Head of caudate nucleus (tissue), 42 donors: ENCODE measurements around the gene MPHOSPH10.
A peak's percentile ranks its signal among the peaks of the same experiment; 100 is the strongest.
"Not testable (repeated sequence)": the region's sequence is repeated elsewhere in the genome, so short reads cannot be mapped to it uniquely, and the experiment has no call there.

Source experiments
- DNase-seq, 42 donors: peaks; one replicate each; pipeline versions ENCODE4 v3.0.0 to v3.0.0-alpha.2; 2020 to 2021; ENCODE audit warnings: mixed read lengths in 7 of 42
- intact Hi-C: fragments of 100-400 bp; cut with DNase I; formaldehyde crosslinking; loops from one replicate; pipeline ENCODE4 v1.15.0; 2022

Gene MPHOSPH10

DNA sequence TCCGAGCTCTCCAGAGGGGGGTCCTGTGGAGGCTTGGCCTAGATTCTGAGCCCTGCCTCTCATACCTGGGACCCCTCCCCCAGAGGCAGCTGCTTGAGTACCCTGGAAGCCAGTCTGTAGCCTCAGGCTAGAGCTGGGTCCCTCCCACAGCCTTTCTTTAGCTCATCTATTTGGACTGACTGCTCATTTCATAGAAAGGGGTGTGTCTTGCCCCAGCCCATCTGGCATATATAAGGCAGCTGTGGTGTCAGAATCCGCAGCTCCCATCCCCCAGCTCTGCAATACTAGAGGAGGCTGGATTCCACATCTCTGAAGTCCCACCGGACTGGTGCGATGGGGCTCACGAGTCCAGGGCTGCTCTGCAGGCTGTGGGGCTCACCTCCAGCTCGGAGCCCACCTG, 26.1 kb downstream of the MPHOSPH10 start:
- no peak for DNase-seq
- intact Hi-C loops = no loop called here

DNA sequence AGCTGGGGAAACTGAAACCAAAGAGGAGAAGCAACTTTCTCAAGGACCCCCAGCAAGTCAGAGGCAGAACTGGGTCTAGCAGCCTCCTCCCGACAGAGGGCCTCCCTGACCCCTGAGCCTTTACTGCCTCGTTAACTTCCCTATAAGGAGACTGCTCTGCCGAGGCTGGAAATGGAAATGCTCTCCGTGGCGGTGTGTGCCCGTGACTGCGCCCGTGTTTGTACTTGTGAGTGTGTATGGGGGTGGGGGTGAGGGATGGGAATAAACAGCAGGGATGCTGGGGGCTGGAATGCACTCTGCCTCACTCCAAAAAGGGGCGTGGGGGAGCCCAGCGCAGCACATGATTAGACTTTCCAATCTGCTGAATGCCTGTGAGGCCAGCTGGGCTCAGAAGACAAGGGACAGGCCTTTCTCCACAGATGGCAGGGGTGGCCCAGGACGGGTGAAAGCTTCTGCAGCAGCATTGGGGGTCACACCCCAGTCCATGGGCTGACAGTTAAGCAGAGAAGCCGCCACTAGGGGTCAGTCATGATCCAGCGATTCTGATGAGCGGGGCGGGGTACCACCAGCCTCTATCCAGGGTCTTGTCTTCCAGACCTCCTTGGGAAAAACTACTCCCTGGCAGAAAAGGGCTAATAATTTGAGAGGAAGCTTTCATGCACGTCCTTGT, 26.8 kb downstream of the MPHOSPH10 start:
- intact Hi-C loops = no loop called here
- DNase-seq = peak; percentile 61 to 92 (median 78)

DNA sequence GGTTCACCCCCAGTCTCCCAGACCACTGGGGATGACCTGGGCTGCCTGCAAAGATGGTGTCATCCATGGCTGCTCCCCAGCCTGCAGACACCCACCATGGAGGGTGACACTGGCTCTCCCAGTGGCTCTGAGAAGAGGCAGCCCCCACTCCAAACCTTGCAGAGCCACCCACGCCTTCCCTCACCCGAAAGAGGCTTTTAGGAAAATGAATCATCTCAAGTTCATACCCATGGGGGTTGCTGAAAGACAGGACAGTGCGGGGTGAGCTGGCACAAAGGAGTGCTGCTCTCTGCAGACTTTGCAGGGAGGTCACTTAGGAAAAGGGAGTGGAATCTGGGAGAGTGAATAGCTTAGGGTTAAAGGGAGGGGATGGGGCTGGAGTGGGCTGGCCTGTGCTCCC, 36.4 kb downstream of the MPHOSPH10 start:
- DNase-seq = peak; percentile 33 to 90 (median 64)
- intact Hi-C loops = no loop called here

DNA sequence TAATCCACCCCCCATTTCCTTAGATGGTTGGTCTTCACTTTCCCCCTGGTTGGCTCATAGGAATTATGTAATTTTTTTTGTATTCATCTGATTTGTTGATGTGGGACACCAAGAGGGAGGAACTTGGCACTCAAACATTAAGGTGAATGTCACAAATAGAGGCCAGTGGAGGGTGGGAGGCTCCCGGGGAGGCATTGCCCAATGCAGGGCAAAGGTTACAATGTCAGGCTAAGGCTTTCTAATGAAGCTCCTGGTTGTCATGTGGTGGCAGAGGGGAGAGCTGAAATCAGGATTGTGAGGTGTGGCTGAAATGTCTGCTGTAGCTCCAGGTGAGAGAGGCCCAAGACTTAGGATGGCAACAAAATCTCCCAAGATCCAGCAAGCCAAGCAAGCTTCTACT, 42.7 kb downstream of the MPHOSPH10 start:
- intact Hi-C loops = no loop called here
- no peak for DNase-seq

DNA sequence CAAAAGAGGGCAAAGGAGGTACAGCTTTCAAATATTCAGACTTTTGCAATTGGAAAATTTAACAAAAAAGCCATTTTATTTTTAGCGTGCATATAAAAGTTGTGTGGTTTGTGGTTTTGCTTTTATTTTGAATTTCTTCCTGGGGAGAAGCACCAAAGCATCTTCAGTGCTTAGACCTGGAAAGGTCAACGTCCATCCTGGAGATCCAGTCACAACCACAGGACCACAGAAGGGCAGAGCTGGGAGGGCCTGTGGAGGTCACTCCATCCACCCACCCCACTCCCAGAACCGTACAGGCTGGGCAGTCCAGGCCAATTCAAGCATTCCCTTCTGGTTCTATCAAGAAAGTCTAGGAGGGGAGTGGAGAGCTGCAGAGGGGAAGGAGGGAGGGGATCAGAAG, 43.8 kb downstream of the MPHOSPH10 start:
- DNase-seq = no peak
- intact Hi-C loops = no loop called here

DNA sequence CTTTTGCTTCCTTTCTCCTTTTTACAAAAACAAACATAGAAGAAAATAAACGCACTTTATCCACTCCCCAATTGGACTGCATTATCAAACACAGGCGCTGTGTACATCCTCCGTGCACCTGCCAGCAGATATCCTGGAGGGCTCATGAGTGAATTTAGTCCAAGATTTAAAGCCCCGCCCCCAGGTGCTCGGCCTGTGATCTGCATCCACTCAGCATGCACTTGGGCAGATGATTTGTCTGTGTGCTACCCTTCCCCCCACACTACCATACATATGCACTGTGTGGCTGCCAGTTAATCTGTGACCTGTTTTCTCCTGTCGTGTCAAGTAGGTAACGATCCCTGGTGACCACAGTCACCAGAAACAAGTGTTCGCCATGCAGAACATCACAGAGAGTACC, 48.4 kb downstream of the MPHOSPH10 start:
- DNase-seq, intact Hi-C loops: not testable (repeated sequence)

DNA sequence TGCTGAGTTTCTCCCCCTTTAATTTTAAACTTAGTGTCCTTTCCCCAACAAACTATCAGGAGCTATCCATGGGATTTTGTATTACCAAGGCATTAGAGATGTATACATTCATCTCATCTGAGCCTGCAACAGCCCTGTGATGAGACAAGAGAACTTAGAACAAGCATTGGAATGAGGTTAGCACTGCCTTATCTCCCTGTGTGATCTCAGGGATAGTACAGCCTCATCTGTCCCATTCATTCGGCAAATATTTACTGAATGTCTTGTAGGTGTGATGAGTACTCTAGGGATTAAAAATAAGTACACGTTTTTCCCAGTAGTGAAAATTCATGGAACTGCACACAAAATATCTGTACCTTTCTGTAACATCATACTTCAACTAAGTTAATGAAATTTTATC, 50.9 kb downstream of the MPHOSPH10 start:
- intact Hi-C loops = no loop called here
- DNase-seq = no peak

DNA sequence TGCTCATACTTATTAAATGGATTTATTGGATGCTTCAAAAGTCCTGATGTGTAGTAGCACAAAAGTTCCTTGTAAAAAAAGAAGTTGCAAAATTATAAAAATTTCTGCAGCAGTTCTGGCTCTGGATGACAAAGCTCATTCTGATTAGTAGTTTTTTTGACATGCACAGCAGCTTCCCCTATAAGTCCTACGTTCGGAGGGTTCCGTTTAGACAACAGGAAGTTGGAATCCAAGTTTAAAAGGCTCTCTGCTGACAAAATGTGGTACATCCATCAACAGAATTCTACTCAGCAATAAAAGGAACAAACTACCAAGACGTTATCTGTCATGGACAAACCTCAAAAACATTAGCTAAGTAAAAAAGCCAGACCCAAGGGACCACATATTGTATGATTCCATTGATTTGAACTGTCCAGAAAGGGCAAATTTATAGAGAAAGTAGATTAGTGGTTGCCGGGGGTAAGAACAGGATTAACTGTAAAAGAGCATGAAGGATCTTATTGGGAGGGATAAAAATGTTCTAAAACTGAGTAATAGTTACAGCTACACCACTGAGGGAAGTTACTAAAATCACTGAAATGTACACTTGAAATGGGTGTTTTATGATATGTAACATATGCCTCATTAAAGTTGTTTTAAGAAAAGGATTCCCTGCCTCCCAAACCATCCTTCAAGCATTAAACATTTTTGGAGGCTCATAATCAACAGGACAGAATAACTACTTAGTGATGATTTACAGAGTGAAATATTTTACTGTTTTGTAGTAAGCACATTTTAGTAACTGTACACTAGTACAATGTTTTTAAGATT, 53.1 kb downstream of the MPHOSPH10 start:
- intact Hi-C loops, DNase-seq: not testable (repeated sequence)

DNA sequence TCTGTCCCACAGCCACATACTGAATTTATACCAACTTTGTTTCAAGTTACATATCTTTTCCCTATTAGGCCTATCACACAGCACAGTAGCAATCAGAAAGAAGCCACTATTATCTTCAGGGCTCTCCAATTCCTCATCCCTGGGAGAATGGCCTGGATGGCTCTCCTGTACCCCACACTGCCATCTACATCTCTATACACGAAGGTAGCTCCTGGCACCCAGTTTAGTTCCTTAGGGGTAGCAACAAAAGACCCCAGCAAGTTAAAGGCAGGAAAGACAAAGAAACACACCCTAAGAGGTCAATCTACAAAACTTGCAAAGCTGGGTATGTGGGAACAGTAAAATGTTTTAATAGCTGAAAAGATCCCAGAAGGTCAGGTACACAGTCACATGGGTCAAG, 56.5 kb downstream of the MPHOSPH10 start:
- DNase-seq = no peak
- intact Hi-C loops = no loop called here

DNA sequence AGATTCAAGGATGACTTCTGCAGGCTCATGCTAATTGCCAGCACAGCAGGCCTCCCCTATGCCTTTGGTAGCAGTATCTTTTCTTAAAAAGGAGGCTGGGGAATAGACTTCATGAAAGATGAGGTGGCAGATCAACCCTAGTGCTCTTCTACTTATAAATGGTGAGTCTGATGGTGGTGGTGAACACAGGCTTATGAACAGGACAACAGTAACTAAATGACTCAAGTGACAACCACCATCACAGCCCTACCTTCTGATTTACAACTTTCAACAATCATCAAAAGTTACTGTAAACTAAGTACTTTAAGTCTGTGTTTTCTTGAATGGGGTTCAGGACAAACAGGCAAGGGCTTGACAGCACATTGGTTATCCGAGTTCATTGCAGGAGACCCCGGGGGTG, 57.2 kb downstream of the MPHOSPH10 start:
- no peak for DNase-seq
- intact Hi-C loops = no loop called here

DNA sequence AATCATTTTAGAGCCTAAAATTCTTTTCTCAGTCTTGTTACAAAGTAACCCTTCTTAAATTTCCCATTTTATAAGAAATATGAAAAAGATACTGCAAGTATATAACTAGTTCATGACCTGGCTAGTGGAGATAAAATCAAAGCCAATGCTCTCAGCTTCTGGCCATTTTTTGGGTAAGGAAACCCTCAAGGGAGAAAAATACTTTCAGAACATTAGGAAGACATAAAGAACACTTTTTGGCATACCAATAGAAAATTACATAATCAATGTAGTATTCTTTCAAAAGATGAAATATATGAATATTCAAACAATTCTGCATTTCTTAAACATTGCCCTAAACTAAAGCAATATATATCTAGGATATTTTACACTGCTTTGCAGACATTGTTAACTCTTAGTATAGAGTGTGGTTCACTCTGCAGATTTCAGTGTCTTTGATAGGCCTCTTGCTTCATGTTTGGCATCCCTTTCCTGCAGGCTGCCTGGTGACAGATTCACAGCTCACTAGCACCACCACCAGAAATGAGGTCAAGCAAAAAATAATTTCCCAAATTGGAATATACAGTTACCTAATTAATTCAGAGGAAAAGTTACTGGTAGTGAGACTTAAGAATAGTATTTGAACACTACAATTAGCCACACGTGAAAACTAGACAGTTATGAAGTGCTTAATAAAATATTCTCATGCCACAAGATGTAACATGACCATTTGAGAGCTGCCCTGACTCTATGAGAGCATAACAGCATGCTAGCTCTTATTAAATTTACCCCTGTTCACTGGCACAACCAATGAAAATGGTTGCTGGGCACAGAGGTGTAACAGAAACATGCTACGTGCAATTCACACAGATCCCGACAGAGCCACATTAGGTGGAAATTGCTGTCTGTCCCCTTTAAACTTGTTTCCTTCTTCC, 60.5 kb downstream of the MPHOSPH10 start:
- intact Hi-C loops = no loop called here
- peak in 35 of 42 donors; percentile 3 to 76 (median 37) for DNase-seq

DNA sequence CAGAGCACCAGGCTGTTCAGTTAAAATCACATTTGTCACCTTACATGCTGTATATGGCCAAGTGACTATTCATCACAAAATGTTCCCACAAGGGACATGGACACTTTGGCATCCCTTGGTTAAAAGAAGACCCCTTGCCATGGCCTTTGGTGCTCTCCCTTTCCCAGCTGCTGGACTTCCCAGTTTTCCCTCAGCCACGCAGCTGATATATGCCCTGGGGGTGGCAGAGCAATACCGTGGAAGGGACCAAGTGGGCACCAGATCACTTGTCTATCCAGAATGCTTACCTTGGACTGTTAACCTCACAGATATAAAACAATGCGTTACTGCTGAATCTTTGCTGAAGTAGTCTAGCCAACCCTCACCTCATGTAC, 61.1 kb downstream of the MPHOSPH10 start:
- DNase-seq = peak in 1 of 42 donors; percentile 5

More for the DNA sequence above, 61.1 kb downstream of the MPHOSPH10 start:
- intact Hi-C loops = no loop called here
